SU-DHL-6 (cell line): ENCODE data around the gene TRIM23.

Experiments used
- H2AFZ ChIP-seq: fragments of 200-600 bp; sonication (generic); 2 replicates; pipeline ENCODE4 v1.6.1; 2014; ENCODE audit warnings: low read depth, mild to moderate bottlenecking, moderate library complexity, mixed read lengths, antibody characterized with exemption, low read length; ENCODE audit not compliant: severe bottlenecking
- H3F3A ChIP-seq: fragments of 200-600 bp; shearing (Covaris generic); 2 replicates; pipeline ENCODE4 v1.6.0; 2016; ENCODE audit warnings: antibody characterized with exemption, mild to moderate bottlenecking; ENCODE audit not compliant: insufficient read depth
- H3K27ac ChIP-seq: fragments of 200-600 bp; sonication (generic); 2 replicates; pipeline ENCODE4 v1.5.1; 2016; ENCODE audit warnings: low read depth, mild to moderate bottlenecking, low read length, moderate library complexity, mixed read lengths
- H3K27me3 ChIP-seq: fragments of 200-600 bp; sonication (generic), shearing (Covaris generic); 2 replicates; pipeline ENCODE4 v1.6.0; 2014; ENCODE audit warnings: mild to moderate bottlenecking, low read length
- H3K36me3 ChIP-seq: fragments of 200-600 bp; sonication (generic); 2 replicates; pipeline ENCODE4 v1.6.1; 2014; ENCODE audit warnings: mild to moderate bottlenecking, low read length, mixed read lengths
- H3K4me2 ChIP-seq: fragments of 300-600, 200-600 bp; shearing (Covaris generic), sonication (generic); 2 replicates; pipeline ENCODE4 v1.6.0; 2014; ENCODE audit warnings: low read length, low read depth, mild to moderate bottlenecking; ENCODE audit not compliant: poor library complexity, severe bottlenecking
- H3K4me3 ChIP-seq: fragments of 200-600 bp; sonication (generic); 2 replicates; pipeline ENCODE4 v1.5.1; 2014; ENCODE audit warnings: antibody characterized with exemption, low read length, mild to moderate bottlenecking, mixed read lengths; ENCODE audit not compliant: insufficient read depth, poor library complexity, severe bottlenecking
- H3K79me2 ChIP-seq: fragments of 200-600 bp; sonication (generic); 2 replicates; pipeline ENCODE4 v1.6.1; 2014; ENCODE audit warnings: mild to moderate bottlenecking, low read length, moderate library complexity; ENCODE audit not compliant: insufficient read depth
- H3K9ac ChIP-seq: fragments of 200-600 bp; sonication (generic); 2 replicates; pipeline ENCODE4 v1.7.0; 2014; ENCODE audit warnings: mild to moderate bottlenecking, low read length
- H3K9me2 ChIP-seq: fragments of 200-600 bp; sonication (generic); replicated peaks from 2 replicates; pipeline ENCODE4 v1.6.1; 2014; ENCODE audit warnings: low read length; ENCODE audit not compliant: insufficient read depth
- H3K9me3 ChIP-seq: fragments of 200-600 bp; sonication (generic); 2 replicates; pipeline ENCODE4 v1.6.1; 2014; ENCODE audit warnings: low read length, mixed read lengths; ENCODE audit not compliant: insufficient read depth
- H4K20me1 ChIP-seq: fragments of 200-600 bp; sonication (generic); 2 replicates; pipeline ENCODE4 v1.6.1; 2014; ENCODE audit warnings: low read depth, mild to moderate bottlenecking, antibody characterized with exemption, low read length, moderate library complexity, mixed read lengths
- EZH2phosphoT487 ChIP-seq: fragments of 200-600 bp; sonication (generic), shearing (Covaris generic); conservative IDR thresholded peaks from 2 replicates; pipeline ENCODE4 v1.6.1; 2018; ENCODE audit warnings: mild to moderate bottlenecking, antibody characterized with exemption, low read length, moderate library complexity, mixed read lengths
- TF ChIP-seq, protein P1 (sequence below): fragments of 200-600 bp; sonication (generic); IDR thresholded peaks from one replicate; pipeline ENCODE4 v1.5.1; 2017; ENCODE audit warnings: antibody characterized with exemption, mild to moderate bottlenecking, low read length, moderate library complexity; ENCODE audit not compliant: insufficient read depth, poor library complexity, severe bottlenecking

TRIM23 gene

DNA sequence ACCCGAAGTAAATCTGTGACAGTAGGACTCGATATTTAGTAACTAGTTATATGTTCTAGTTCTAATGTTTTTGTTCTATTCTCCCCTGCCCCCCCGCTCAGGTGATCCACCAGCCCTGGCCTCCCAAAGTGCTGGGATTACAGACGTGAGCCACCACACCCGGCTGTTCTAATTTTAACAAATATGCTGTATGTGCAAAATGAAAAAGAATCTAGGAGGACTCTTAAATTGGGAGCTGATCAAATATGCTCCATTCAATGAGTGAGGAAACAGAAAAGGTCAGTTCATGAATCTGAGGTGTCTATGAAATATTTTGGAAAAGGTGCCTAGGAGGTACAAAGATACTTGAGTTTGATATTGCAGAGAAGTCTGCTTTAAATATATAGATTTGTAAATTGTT is 78.0 kb downstream of the TRIM23 start:
- 0 out of 2 replicates have a peak, but pooled peaks cover 8% of the 10 kb centered on the region for H3K79me2 ChIP-seq
- H3K9me3 ChIP-seq, result no peaks in the 10 kb centered on the region
- H3K4me3 ChIP-seq, result no peak overlapping the region
- H3K4me2 ChIP-seq, result no peak overlapping the region
- H3K36me3 ChIP-seq, result peaks cover 58% of the 10 kb centered on the region
- no peaks in the 10 kb centered on the region for H3F3A ChIP-seq
- H2AFZ ChIP-seq, result no peak overlapping the region
- H3K9ac ChIP-seq, result no peak overlapping the region
- H3K27me3 ChIP-seq, result no peaks in the 10 kb centered on the region
- no peak for TF ChIP-seq EZH2phosphoT487
- TF ChIP-seq, protein P1, sequence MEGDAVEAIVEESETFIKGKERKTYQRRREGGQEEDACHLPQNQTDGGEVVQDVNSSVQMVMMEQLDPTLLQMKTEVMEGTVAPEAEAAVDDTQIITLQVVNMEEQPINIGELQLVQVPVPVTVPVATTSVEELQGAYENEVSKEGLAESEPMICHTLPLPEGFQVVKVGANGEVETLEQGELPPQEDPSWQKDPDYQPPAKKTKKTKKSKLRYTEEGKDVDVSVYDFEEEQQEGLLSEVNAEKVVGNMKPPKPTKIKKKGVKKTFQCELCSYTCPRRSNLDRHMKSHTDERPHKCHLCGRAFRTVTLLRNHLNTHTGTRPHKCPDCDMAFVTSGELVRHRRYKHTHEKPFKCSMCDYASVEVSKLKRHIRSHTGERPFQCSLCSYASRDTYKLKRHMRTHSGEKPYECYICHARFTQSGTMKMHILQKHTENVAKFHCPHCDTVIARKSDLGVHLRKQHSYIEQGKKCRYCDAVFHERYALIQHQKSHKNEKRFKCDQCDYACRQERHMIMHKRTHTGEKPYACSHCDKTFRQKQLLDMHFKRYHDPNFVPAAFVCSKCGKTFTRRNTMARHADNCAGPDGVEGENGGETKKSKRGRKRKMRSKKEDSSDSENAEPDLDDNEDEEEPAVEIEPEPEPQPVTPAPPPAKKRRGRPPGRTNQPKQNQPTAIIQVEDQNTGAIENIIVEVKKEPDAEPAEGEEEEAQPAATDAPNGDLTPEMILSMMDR, result no peak
- no peaks in the 10 kb centered on the region for H4K20me1 ChIP-seq
- H3K9me2 ChIP-seq, result no peaks in the 10 kb centered on the region
- no peak overlapping the region for H3K27ac ChIP-seq

DNA sequence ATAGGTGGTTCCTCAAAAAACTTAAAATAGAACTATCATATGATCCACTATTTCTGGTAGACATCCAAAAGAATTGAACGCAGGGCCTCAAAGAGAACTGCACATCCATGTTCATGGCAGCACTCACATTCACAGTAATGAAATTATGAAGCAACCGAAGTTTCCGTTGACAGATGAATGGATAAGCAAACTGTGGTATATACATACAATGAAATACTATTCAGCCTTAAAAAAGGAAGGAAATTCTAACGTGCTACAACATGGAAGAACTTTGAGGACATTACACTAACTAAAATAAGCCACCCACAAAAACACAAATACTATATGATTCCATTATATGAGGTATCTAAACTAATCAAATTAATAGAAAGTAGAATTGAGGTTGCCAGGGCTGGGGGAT is 79.7 kb downstream of the TRIM23 start:
- Histone ChIP-seq H3K9me2 (no peaks in the 10 kb centered on the region), H2AFZ (no peak overlapping the region), H3K27ac (no peak overlapping the region), H3K9me3 (no peaks in the 10 kb centered on the region), H3K4me3 (no peak overlapping the region), H4K20me1 (no peaks in the 10 kb centered on the region), H3K9ac (no peak overlapping the region), H3K36me3 (peaks cover 53% of the 10 kb centered on the region), H3F3A (no peaks in the 10 kb centered on the region), H3K79me2 (0 out of 2 replicates have a peak, but pooled peaks cover 8% of the 10 kb centered on the region), H3K4me2 (no peak overlapping the region), H3K27me3 (no peaks in the 10 kb centered on the region)
- TF ChIP-seq, protein P1, result no peak

DNA sequence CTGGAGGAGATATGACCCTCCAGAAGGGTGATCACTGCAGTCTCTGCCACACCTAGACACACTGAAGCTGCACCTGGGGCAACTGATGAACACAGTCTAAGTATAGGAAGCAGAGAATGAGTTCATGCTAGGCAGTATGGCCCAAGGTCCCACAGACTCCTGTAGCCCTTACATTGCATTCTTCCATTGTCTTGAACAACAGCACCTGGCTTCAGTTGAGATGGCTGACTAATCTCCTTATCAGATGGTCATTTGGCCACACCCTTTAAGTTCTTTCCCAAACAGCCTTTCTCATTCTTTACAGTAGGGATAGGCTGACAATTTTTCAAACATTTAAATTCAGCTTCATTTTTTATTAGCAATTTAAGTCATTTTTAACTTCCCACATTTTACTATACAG is 84.3 kb downstream of the TRIM23 start:
- Histone ChIP-seq H3K27ac (no peak overlapping the region), H3K9me2 (no peaks in the 10 kb centered on the region), H3K27me3 (no peaks in the 10 kb centered on the region), H3K4me3 (no peak overlapping the region), H3F3A (no peaks in the 10 kb centered on the region), H3K79me2 (no peaks in the 10 kb centered on the region), H4K20me1 (no peaks in the 10 kb centered on the region), H3K9ac (no peak overlapping the region), H3K9me3 (no peaks in the 10 kb centered on the region), H3K36me3 (peaks cover 42% of the 10 kb centered on the region), H2AFZ (no peak overlapping the region), H3K4me2 (no peak overlapping the region)
- TF ChIP-seq, protein P1, result no peak
- no peak for TF ChIP-seq EZH2phosphoT487
